HG03571 (cell line): ENCODE data around the gene RCOR2.
A peak's percentile ranks its signal among the peaks of the same experiment; 100 is the strongest.

Experiments
- ATAC-seq: cut with Tn5 transposase; IDR thresholded peaks from one replicate; pipeline ENCODE4 v1.9.1; 2021; ENCODE audit not compliant: unreplicated experiment

Gene RCOR2

GRCh38 chr11:63907808-63908530, 9.0 kb downstream of the RCOR2 start:
- no peak for ATAC-seq

GRCh38 chr11:63907063-63907462, 9.9 kb downstream of the RCOR2 start:
- no peak for ATAC-seq

GRCh38 chr11:63906585-63906984, 10.4 kb downstream of the RCOR2 start:
- no peak for ATAC-seq

GRCh38 chr11:63906087-63906486, 10.9 kb downstream of the RCOR2 start:
- no peak for ATAC-seq

- no peak for ATAC-seq
Measured at GRCh38 chr11:63905179-63905578, 11.8 kb downstream of the RCOR2 start.

GRCh38 chr11:63904743-63905142, 12.2 kb downstream of the RCOR2 start:
- no peak for ATAC-seq

- no peak for ATAC-seq
Measured at GRCh38 chr11:63903884-63904283, 13.1 kb downstream of the RCOR2 start.

GRCh38 chr11:63901660-63902059, 15.3 kb downstream of the RCOR2 start:
- no peak for ATAC-seq

- ATAC-seq, result no peak
Measured at GRCh38 chr11:63897459-63898146, 19.4 kb downstream of the RCOR2 start.

- no peak for ATAC-seq
Measured at GRCh38 chr11:63896071-63896470, 20.9 kb downstream of the RCOR2 start.

GRCh38 chr11:63893355-63893754, 23.6 kb downstream of the RCOR2 start:
- no peak for ATAC-seq

GRCh38 chr11:63892228-63892627, 24.7 kb downstream of the RCOR2 start:
- ATAC-seq, result no peak

GRCh38 chr11:63890368-63890767, 26.6 kb downstream of the RCOR2 start:
- ATAC-seq, result no peak

- no peak for ATAC-seq
Measured at GRCh38 chr11:63889344-63889743, 27.6 kb downstream of the RCOR2 start.

- peak; percentile 49 for ATAC-seq
Measured at GRCh38 chr11:63888170-63889086, 28.5 kb downstream of the RCOR2 start.

GRCh38 chr11:63887386-63887999, 29.5 kb downstream of the RCOR2 start:
- no peak for ATAC-seq

- no peak for ATAC-seq
Measured at GRCh38 chr11:63884196-63884932, 32.6 kb downstream of the RCOR2 start.

GRCh38 chr11:63883791-63884190, 33.2 kb downstream of the RCOR2 start:
- ATAC-seq, result no peak

GRCh38 chr11:63882555-63883242, 34.3 kb downstream of the RCOR2 start:
- ATAC-seq, result no peak

GRCh38 chr11:63880403-63880790, 36.6 kb downstream of the RCOR2 start:
- ATAC-seq, result no peak
